Measurements from ENCODE around the gene MT1M.
A peak's percentile ranks its signal among the peaks of the same experiment; 100 is the strongest.
"Not testable (repeated sequence)": the region's sequence is repeated elsewhere in the genome, so short reads cannot be mapped to it uniquely, and the experiment has no call there.

Gene MT1M

DNA sequence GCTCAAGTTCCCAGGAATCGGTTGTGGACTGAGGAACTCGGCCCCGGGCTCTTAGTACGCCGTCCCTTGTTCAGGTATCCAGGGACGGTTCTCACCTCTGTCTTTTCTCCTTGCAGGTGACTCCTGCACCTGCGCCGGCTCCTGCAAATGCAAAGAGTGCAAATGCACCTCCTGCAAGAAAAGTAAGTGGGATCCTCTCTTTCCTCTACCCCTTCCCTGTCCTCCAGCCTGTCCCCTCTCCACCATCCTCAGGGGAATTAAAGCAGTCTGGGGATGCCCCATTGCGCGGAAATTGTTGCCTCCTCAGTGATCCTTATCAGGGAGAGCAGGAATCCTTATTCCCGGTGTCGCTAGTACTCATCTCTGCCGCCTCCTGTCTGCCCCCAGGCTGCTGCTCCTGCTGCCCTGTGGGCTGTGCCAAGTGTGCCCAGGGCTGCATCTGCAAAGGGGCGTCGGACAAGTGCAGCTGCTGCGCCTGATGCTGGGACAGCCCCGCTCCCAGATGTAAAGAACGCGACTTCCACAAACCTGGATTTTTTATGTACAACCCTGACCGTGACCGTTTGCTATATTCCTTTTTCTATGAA lies 23.5 kb upstream of the MT1M start:
- DNase-seq (ENCODE audit: low spot score), result peak; percentile 38

DNA sequence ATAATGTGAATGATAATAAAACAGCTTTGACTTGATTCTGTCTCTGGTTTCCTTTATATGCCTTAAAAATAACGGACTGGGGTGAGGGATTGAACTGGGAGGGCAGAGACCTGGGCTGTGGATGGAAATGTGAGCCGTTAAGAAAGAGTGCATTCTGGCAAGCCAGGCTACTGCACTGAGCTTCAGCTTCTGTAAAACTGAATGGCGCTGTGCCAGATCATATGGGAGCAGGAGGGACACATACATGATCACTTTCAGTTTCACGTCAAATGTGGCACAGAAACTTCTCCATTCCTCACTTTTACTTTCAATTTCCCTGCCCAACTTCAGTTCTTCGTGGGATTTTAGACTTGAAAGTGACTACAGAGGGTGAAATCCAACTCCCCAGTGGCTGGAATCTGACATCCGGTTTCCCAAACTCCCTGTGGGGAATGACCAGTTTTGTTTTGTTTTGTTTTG lies 23.0 kb upstream of the MT1M start:
- DNase-seq (ENCODE audit: low spot score), result peak; percentile 89

DNA sequence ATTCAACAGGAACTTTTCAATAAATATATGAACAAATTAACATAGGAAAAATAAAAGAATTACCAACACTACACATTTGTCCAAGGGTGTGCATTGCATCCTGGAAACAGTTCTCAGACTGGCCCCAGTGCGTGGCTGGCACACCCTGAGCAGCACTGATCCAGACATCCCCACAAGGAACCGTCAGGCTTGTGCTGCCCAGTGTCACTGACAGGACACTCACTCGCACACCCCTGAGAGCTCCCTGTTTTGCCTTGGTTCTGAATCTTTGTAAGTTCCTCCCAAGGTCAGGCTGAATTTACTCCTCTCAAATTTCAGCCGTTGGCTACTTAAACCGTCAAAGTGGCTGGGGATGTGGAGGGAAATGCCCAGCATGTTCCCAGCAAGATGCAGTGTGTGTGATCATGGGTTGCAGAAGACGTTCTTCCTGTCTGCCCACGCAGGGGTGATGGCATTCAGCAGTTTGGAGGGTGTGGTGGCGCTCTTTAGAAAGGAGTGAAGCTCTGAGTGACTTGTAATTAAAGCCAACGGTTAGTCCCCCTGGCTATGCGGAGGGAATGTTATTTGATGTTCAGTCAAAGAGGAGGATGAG lies 22.3 kb upstream of the MT1M start:
- peak; percentile 26 for DNase-seq (ENCODE audit: low spot score)

DNA sequence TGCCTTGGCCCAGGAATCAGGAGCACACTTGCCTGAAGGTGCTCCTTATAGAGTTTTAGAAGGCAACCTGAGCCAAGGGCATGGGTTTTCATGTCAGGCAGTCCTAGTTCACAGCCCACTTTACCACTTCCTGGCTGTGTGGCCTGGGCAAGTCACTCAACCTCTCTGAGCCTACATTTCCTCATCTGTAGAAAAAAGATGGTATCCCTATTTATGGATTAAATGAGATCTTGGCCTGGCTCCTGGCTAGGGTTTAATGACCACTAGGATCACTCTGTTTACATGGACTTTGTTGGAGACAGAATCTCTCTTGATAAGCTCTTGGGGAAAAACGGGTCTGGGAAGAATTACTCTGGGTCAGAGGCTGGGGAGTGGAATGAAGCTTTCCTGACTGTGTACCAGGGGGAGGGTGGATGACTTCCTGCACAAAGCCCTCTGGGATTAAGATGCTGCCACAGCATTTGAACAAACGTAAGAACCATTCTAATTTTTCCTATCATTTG lies 21.8 kb upstream of the MT1M start:
- no peak for DNase-seq (ENCODE audit: low spot score)

DNA sequence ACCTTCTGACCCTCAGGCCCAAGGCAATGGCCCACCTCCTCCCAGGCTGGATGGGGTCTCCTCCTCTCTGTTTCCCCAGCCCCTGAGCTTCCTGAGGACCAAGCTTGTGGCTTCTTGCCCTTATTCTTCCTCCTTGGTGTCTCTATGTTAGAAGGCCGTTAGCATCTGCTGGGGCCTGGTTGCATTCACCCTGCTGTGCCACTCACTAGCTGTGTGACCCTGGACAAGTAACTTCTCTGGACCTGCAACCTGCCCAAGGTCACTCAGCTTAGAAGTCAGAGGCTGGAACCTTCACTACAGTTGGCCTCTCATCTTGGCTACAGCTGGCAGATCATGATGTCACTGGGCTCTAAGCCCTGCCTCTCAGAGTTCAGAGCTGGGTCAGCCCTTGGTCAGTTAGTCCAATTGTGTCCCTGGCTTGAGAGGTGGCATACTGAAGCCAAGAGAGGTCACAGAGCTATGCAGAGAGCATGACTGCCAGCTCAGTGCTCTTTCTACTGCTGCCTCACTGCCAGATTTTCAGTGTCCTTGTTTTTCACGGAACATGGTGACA lies 21.1 kb upstream of the MT1M start:
- no peak for DNase-seq (ENCODE audit: low spot score)

DNA sequence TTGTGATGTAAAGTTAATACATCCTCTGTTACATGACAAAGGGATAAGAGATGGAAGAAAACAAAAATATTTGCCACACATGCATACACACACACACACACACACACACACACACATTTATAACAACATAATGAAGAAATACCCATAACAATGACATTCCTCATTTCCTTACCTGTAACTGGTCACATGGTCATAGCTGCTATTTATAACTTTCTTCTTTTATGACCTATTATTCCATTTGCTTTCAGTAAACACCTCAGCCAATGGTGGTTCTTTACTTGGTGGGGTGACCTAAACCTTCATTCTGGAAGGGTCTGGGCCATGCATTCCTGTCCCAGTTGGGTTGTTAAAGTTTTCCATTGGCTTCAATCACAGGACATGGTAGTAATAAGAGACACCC lies 18.8 kb upstream of the MT1M start:
- DNase-seq (ENCODE audit: low spot score), result no peak

DNA sequence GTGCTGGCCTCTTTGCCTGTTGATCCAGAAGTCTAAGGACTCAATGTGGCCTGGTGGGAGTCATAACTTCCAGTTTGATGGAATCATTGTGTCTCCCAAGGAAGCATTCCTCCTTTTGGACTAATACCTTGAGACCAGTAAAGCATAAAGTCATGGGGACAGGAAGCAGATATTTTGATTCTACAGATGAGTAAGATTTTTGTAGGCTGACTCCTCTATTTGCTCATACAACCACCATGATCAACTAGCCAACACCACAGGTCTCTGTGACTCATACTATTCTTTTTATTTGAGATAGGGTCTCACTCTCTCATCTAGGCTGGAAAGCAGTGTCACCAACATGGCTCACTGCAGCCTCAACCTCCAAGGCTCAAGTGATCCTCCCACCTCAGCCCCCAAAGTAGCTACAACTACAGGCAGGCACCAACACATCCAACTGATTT lies 17.9 kb upstream of the MT1M start:
- DNase-seq (ENCODE audit: low spot score), result no peak

DNA sequence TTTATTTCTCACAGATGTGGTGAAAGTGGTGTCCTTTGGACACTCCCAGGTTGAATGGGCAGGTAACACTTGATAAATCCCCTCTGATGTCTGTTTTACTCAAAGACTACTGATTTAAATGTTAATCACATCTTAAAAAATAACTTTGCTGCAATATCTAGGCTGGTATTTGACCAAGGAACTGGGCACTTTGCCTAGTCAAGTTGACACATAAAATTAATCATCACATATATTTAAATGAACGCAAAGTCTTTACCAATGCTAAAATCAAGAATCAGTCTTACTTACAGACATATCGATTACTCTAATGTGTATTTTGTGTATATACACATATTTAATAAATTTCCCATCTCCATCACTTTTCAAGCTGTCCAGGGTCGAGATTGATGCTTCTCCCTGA lies 17.1 kb upstream of the MT1M start:
- no peak for DNase-seq (ENCODE audit: low spot score)

DNA sequence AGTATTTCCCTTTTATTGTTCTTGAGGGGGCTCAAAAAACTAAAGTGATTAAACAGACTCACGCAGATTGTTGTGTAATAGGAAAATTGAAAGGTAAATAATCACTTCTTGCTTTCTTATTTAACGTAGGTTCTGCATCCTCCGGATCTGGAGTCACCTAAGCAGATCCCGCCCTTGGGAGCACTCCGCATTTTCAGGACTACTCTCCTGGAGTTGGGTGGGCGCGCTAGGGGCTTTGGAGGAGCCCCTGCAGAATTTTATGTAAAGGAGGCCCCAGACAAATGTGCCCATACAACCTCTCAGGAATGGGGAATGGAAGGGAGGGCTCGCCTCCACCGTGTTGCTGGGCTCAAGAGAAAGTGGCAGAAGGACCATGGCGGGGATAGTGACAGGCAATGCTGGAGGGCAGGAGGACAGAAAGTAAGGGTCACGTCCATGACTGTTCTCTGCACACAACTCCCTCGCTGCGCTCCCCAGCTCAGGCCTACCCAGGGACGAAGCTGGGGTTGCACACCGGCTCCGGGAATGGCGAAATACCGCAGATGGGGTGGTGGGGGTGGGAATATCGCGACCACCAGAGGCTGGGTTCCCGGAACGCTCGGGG lies 15.7 kb upstream of the MT1M start:
- no peak for DNase-seq (ENCODE audit: low spot score)

DNA sequence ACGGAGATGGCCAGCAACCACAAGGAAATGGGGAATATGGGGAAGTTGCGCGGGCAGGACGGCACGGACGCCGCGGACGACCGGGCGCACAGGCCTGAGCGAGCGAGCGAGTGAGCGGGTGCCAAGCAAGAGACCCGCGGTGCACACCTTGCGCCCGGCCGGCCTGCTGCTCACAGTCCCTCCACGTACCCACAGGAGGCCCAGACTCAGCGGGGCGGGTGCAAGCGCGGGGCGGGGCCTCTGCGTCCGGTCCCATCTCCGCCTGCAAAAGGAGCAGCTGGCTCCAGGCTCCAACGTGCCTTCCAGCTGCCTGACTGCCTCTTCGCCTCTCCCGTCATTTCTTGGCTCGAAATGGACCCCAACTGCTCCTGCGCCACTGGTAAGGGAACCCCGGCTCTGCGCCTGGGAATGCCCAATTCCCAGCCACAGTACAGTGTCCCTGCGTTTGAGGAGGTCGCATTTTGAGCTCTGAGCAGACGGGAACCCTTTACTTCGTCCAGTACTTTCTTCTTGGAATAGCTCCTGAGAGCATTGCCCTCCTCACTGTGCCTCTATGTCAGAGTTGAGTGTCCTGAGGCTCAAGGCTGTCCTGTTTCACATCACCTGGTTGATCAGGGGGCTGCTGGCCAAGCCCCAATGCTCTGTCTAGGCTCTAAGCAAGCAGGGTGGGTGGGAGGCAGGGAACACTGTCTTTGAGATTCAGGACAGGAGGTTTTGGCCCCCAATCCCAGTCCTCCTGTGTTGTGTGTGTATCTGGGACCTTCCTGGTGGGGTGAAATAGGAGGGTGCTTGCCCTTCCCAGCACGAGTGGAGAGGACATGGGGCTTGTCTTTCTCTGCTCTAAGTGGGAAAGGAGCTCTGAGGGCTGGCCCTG lies 15.0 kb upstream of the MT1M start:
- no peak for DNase-seq (ENCODE audit: low spot score)

DNA sequence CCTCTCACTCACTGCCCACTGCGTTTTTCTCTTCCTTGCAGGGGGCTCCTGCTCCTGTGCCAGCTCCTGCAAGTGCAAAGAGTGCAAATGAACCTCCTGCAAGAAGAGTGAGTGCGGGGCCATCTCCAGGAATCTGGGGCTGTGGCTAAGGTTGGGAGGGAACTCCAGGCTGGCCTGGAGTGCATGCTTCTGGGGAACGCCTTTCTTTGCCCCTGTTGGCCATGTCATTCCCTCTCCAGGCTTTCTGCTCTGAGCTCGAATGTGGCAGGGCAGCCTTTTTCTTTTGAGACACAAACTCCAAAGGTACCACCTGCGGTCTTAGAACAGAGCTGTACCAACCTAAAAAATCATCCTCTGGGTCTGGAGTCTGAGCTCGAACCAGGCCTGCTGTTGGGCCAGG lies 14.3 kb upstream of the MT1M start:
- no peak for DNase-seq (ENCODE audit: low spot score)

DNA sequence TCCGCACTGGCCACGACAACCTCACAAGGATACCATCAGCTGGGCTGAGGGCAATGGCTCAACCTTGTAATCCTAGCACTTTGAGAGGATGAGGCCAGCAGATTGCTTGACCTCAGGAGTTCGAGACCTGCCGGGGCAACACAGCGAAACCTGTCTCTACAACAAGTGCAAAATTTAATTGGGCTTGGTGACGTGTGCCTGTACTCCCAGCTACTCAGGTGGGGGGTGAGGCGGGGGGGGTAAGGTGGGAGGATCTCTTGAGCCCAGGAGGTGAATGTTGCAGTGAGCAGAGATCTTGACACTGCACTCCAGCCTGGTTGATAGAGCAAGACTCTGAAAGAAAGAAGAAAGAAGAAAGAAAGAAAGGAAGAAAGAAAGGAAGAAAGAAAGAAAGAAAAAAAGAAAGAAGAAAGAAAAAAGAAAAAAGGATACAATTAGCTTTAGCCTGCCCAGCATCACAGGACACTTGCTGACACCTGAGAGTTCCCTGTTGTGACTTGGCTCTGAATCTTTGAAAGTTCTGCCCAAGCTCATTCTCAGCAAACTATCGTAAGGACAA lies 12.0 kb upstream of the MT1M start:
- no peak for DNase-seq (ENCODE audit: low spot score)

DNA sequence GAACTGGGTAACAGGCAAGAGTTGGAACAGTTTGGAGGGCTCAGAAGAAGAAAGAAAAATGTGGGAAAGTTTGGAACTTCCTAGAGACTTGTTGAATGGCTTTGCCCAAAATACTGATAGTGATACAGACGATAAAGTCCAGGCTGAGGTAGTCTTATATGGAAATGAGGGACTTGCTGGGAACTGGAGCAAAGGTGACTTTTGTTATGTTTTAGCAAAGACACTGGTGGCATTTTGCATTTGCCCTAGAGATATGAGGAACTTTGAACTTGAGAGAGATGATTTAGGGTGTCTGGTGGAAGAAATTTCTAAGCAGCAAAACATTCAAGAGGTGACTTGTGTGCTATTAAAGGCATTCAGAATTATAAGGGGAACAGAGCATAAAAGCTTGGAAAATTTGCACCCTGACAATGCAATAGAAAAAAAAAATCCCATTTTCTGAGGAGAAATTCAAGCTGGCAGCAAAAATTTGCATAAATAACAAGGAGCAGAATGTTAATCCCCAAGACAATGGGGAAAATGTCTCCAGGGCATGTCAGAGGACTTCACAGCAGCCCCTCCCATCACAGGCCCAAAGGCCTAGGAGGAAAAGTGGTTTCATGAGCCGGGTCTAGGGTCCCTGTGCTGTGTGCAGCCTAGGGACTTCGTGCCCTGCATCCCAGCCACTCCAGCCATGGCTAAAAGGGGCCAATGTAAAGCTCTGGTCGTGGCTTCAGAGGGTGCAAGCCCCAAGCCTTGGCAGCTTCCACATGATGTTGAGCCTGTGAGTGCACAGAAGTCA lies 10.6 kb upstream of the MT1M start:
- DNase-seq (ENCODE audit: low spot score), result not testable (repeated sequence)

DNA sequence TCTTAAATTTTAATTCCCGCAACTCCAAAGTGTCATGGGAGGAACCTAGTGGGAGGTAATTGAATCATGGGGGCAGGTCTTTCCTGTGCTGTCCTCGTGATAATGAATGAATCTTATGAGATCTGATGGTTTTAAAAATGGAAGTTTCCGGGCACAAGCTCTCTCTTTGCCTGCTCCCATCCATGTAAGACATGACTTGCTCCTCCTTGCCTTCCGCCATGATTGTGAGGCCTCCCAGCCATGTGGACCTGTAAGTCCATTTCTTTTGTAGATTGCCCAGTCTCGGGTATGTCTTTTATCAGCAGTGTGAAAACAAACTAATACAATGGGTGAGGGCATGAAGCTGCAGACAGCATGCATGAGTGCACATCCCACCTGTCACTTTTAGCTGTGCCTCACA lies 9.3 kb upstream of the MT1M start:
- DNase-seq (ENCODE audit: low spot score), result not testable (repeated sequence)

DNA sequence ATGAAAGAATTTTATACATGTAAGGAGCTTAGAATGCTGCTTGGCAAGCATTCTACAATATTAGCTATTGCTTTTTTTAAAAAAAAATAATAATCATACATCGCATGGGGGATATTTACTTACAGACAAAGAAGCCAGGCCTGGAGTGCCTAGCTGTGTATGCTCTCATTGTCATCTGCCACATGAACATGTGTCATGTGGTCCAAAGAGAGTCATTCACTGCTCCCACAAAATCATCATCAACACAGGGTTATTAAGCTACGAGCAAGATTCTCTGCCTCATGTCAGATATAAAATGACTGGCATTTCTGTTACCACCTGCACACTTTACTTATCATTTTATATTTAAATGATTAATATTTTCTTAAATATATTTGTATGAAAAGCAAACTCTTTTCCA lies 8.8 kb upstream of the MT1M start:
- DNase-seq (ENCODE audit: low spot score), result no peak

DNA sequence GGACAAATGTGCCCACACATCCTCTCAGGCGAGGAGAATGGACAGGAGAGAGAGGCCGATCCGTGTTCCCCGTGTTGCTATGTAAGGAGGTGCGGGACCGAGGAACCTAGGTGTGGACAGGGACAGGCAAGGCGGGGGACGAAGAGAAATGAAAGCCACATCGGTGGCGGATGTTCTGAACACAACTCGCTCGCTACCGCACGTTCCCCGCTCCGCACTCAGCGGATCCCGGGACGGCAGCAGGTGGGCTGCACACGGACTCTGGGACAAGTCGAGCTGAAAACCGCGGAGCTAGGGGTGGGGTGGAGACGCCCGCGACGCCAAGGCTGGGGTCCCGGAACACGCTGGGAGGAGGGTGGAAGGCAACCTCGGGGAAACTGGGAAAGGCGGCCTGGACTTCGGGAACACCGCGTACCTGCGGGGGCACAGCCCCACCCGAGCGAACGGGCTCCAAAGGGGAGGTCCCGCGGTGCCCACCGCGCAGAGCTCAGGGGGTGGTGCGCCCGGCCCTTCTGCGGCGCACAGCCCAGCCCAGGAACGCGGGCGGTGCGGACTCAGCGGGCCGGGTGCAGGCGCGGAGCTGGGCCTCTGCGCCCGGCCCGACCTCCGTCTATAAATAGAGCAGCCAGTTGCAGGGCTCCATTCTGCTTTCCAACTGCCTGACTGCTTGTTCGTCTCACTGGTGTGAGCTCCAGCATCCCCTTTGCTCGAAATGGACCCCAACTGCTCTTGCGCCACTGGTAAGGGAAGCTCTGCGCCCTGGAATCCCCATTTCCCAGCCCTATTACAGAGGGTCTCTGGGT lies 7.1 kb upstream of the MT1M start, which contains the start of gene MT1E:
Gene MT1E (plus strand): TSS at position 642 of the 803 bp plus-strand sequence. CDS start 71 bp downstream, at position 713.
- no peak for DNase-seq (ENCODE audit: low spot score)

DNA sequence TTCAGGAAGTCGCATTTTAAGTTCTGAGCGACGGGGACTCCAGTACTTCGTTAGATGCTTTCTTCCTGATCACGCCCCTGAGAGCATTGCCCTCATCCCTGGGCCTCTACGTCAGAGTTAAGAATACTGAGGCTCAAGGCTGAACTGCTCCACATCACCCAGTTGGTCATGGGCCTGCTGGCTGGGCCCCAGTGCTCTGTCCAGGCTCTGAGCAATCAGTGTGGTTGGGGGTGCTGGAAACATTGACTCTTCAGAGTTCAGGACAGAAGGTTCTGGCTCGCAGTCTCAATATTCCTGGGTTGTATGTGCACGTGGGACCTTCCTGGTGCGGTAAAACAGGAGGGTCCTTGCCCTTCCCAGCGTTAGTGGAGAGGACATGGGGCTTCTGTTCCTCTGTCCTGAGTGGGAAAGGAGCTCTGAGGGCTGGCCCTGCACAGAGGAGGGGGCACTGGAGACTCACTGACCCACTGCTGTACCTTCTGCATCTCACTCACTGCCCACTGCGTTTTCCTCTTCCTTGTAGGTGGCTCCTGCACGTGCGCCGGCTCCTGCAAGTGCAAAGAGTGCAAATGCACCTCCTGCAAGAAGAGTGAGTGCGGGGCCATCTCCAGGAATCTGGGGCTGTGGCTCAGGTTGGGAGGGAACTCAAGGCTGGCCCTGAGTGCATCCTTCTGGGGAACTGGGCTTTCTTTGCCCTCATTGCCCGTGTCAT lies 6.4 kb upstream of the MT1M start:
- DNase-seq (ENCODE audit: low spot score), result no peak

DNA sequence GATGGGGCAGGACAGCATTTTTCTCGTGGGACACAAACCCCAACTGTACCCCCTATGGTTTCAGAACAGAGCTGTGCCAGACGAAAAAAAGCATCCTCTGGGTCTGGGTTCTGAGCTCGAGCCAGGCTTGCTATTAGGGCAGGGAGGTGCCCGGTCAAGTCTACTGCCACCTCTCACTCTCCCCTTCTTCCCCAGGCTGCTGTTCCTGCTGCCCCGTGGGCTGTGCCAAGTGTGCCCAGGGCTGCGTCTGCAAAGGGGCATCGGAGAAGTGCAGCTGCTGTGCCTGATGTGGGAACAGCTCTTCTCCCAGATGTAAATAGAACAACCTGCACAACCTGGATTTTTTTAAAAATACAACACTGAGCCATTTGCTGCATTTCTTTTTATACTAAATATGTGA lies 5.8 kb upstream of the MT1M start:
- no peak for DNase-seq (ENCODE audit: low spot score)

Measured in hematopoietic multipotent progenitor cell treated with erythropoietin and hydrocortisone succinate and interleukin-3 and kit ligand, for 17 days (in vitro differentiated cells).